Mucosa of descending colon (tissue), 3 donors: Measurements from ENCODE around the gene KCNH2. TPM values are rescaled to one million over a fixed set of nuclear protein-coding genes. Genes with fewer than 3 reads are reported as not detected.

ENCODE experiments used
- ATAC-seq: fragments of 200-7000 bp; cut with Tn5 transposase; one replicate; pipeline ENCODE4 v1.9.1; 2020; ENCODE audit warnings: mild to moderate bottlenecking, moderate library complexity
- DNase-seq, 3 donors: peaks; one replicate each; pipeline ENCODE4 v3.0.0-alpha.2; 2020
- H3K36me3 ChIP-seq: fragments of 200-600 bp; one replicate; pipeline ENCODE4 v1.8.0; 2021; ENCODE audit warnings: low read depth, mild to moderate bottlenecking
- H3K4me1 ChIP-seq: fragments of 200-600 bp; one replicate; pipeline ENCODE4 v1.8.0; 2021; ENCODE audit warnings: low read depth, mild to moderate bottlenecking
- H3K4me3 ChIP-seq: fragments of 200-600 bp; one replicate; pipeline ENCODE4 v1.8.0; 2021; ENCODE audit warnings: mild to moderate bottlenecking
- H3K9me3 ChIP-seq: fragments of 200-600 bp; one replicate; pipeline ENCODE4 v1.8.0; 2021; ENCODE audit warnings: mild to moderate bottlenecking
- CTCF ChIP-seq: fragments of 200-600 bp; IDR thresholded peaks from one replicate; pipeline ENCODE4 v1.8.0; 2022; ENCODE audit warnings: antibody characterized with exemption, mild to moderate bottlenecking
- intact Hi-C, 2 donors: fragments of 100-400 bp; cut with DNase I in 1 of 2; cut with micrococcal nuclease in 1 of 2; formaldehyde crosslinking; loops; one replicate each; pipeline versions ENCODE4 v1.11.0 to v1.11.1; 2022; cut with DNase I, micrococcal nuclease
- total RNA-seq, 3 donors: library from RNA; stranded (reverse); fragmentation: NEBNext Ultra II Directional in 2 of 3; extraction: Animal tissue kit (Norgen Biotek cat#: 25700) in 2 of 3; gene quantifications; one replicate each; pipeline versions ENCODE4 v1.2.1 to v1.2.4, GENCODE V29; 2021 to 2023
- donor health status: DM: no; HTN: no; CAD: no; lungs with moderate emphysema.
- donor health status: DM: no; HTN: no; CAD: no.
- donor health status: DM: no; HTN: yes; CAD: no.

Gene KCNH2
- total RNA-seq, 3 donors from 2014 or later: 2.9 to 87.1 (median 5.3) TPM

GRCh38 chr7:150962290-150962552, 15.9 kb downstream of the KCNH2 start:
- intact Hi-C loops: no loop called here

GRCh38 chr7:150961510-150962289, 16.4 kb downstream of the KCNH2 start:
- peak; percentile 13 for ATAC-seq
- TF ChIP-seq CTCF: no peak
- intact Hi-C loops: no loop called here
- Histone ChIP-seq H3K4me1 (no peaks in the 10 kb centered on the region), H3K36me3 (no peaks in the 10 kb centered on the region), H3K4me3 (no peak overlapping the region), H3K9me3 (no peaks in the 10 kb centered on the region)
- peak in 1 of 3 donors; percentile 50 for DNase-seq

More at GRCh38 chr7:150962290-150962552, 15.9 kb downstream of the KCNH2 start:
- DNase-seq (no peak), ATAC-seq (no peak)
- Histone ChIP-seq H3K9me3 (no peaks in the 10 kb centered on the region), H3K36me3 (no peaks in the 10 kb centered on the region), H3K4me3 (no peak overlapping the region), H3K4me1 (no peaks in the 10 kb centered on the region)
- no peak for TF ChIP-seq CTCF

GRCh38 chr7:150959739-150960734, 18.1 kb downstream of the KCNH2 start:
- DNase-seq: peak in 1 of 3 donors; percentile 35
- no peaks in the 10 kb centered on the region for H3K4me1 ChIP-seq
- TF ChIP-seq CTCF: no peak

GRCh38 chr7:150959081-150959480, 19.0 kb downstream of the KCNH2 start:
- H3K4me1 ChIP-seq: no peaks in the 10 kb centered on the region
- no peak for TF ChIP-seq CTCF
- no peaks in the 10 kb centered on the region for H3K36me3 ChIP-seq
- no peak overlapping the region for H3K4me3 ChIP-seq
- DNase-seq (no peak), ATAC-seq (no peak)
- intact Hi-C loops: no loop called here
- no peaks in the 10 kb centered on the region for H3K9me3 ChIP-seq

More at GRCh38 chr7:150959739-150960734, 18.1 kb downstream of the KCNH2 start:
- H3K36me3 ChIP-seq: no peaks in the 10 kb centered on the region
- H3K9me3 ChIP-seq: no peaks in the 10 kb centered on the region
- no peak for ATAC-seq
- intact Hi-C loops: no loop called here
- H3K4me3 ChIP-seq: no peak overlapping the region

- intact Hi-C loops: no loop called here
- Histone ChIP-seq H3K4me1 (no peaks in the 10 kb centered on the region), H3K36me3 (no peaks in the 10 kb centered on the region), H3K4me3 (no peak overlapping the region), H3K9me3 (no peaks in the 10 kb centered on the region)
- TF ChIP-seq CTCF: no peak
- no peak for ATAC-seq
- no peak for DNase-seq
Measured at GRCh38 chr7:150958597-150958996, 19.5 kb downstream of the KCNH2 start.
